Measurements from ENCODE around the gene IQGAP1.
"Not testable (repeated sequence)": the region's sequence is repeated elsewhere in the genome, so short reads cannot be mapped to it uniquely, and the experiment has no call there.

IQGAP1 gene

DNA sequence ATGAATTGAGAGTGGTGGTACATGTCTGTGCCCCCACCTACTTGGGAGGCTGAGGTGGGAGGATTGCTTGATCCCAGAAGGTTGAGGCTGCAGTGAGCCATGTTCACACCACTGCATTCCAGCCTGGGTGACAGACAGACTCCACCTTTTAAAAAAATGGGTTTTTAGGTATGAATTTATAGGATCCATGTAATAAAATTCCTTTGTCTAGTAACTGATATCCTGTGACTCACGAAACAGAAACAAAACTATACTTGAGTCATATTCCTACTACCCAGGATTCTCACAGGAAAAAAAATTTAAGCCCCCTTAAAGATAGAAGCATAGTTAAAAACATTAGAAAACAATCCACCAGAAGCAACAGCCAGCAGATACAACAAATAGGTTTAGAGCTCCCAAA lies 131.6 kb downstream of the IQGAP1 start:
- no peak for DNase-seq (ENCODE audit: extremely low spot score)
- TF ChIP-seq CTBP1 (IDR thresholded peaks at IDR 0.05; ENCODE audit: borderline replicate concordance) (no peak), ELF4 (IDR thresholded peaks at IDR 0.05) (no peak), HDGF (IDR thresholded peaks at IDR 0.05; ENCODE audit: borderline replicate concordance) (no peak)
- ChIA-PET CTCF (no interaction called here), POLR2A (interaction anchor here (1.2 kb wide), 1 partner anchor 10 kb away, joined by 5 read pairs; no protein-coding TSS in a partner anchor)

GRCh38 chr15:90520365-90520764 lies 132.3 kb downstream of the IQGAP1 start:
- ChIA-PET POLR2A (interaction anchor here (1.2 kb wide), 1 partner anchor 9 kb away, joined by 5 read pairs; no protein-coding TSS in a partner anchor), CTCF (interaction anchor here (0.6 kb wide), 1 partner anchor 35 kb away, joined by 3 read pairs; no protein-coding TSS in a partner anchor)
- no peak for DNase-seq (ENCODE audit: extremely low spot score)
- no peak for TF ChIP-seq SUZ12 (IDR thresholded peaks at IDR 0.05)
- TF ChIP-seq TARDBP (IDR thresholded peaks at IDR 0.05): no peak
- TF ChIP-seq L3MBTL2 (conservative IDR thresholded peaks at IDR 0.05): no peak
- no peak for TF ChIP-seq NFRKB (IDR thresholded peaks at IDR 0.05)
- no peak for TF ChIP-seq HDGF (IDR thresholded peaks at IDR 0.05; ENCODE audit: borderline replicate concordance)
- TF ChIP-seq PKNOX1 (IDR thresholded peaks at IDR 0.05): no peak
- TF ChIP-seq ZNF384 (IDR thresholded peaks at IDR 0.05): no peak
- TF ChIP-seq FOXA1 (IDR thresholded peaks at IDR 0.05): no peak
- TF ChIP-seq ELF4 (IDR thresholded peaks at IDR 0.05): no peak
- no peak for TF ChIP-seq ARNT (IDR thresholded peaks at IDR 0.05)
- no peak for TF ChIP-seq CTBP1 (IDR thresholded peaks at IDR 0.05; ENCODE audit: borderline replicate concordance)
- TF ChIP-seq BHLHE40 (IDR thresholded peaks at IDR 0.05; ENCODE audit: borderline replicate concordance): no peak
- no peak for TF ChIP-seq SP1 (IDR thresholded peaks at IDR 0.05)
- TF ChIP-seq FOXM1 (IDR thresholded peaks at IDR 0.05; ENCODE audit: borderline replicate concordance): no peak

DNA sequence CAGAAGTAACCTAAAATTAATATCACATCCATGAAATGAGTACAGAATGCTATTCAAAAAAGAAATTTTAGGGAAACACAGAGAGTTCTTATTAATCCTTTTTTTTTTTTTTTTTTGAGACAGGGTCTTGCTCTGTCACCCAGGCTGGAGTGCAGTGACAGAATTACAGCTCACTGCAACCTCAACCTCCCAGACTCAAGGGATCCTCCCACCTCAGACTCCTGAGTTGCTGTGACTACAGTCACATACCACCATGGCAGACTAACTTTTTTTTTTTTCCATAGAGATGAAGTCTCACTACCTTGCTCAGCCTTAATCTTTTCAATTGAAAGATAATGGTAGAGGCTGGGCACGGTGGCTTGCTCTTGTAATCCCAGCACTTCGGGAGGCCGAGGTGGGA lies 135.3 kb downstream of the IQGAP1 start:
- ChIA-PET POLR2A (no interaction called here), CTCF (no interaction called here)
- TF ChIP-seq LEF1 (IDR thresholded peaks at IDR 0.05; ENCODE audit: borderline replicate concordance) (no peak), ELF4 (IDR thresholded peaks at IDR 0.05) (no peak), ARNT (IDR thresholded peaks at IDR 0.05) (no peak), FOXM1 (IDR thresholded peaks at IDR 0.05; ENCODE audit: borderline replicate concordance) (no peak), CTBP1 (IDR thresholded peaks at IDR 0.05; ENCODE audit: borderline replicate concordance) (no peak), HDGF (IDR thresholded peaks at IDR 0.05; ENCODE audit: borderline replicate concordance) (no peak), NFRKB (IDR thresholded peaks at IDR 0.05) (no peak), SUZ12 (IDR thresholded peaks at IDR 0.05) (no peak), BHLHE40 (IDR thresholded peaks at IDR 0.05; ENCODE audit: borderline replicate concordance) (no peak), TARDBP (IDR thresholded peaks at IDR 0.05) (no peak), ZNF384 (IDR thresholded peaks at IDR 0.05) (no peak), SP1 (IDR thresholded peaks at IDR 0.05) (no peak), L3MBTL2 (conservative IDR thresholded peaks at IDR 0.05) (no peak), FOXA1 (IDR thresholded peaks at IDR 0.05) (no peak), PKNOX1 (IDR thresholded peaks at IDR 0.05) (no peak), FOXK2 (IDR thresholded peaks at IDR 0.05) (no peak)
- DNase-seq (ENCODE audit: extremely low spot score): no peak

GRCh38 chr15:90524018-90524803 lies 136.2 kb downstream of the IQGAP1 start:
- POLR2A ChIA-PET; DNase-seq (ENCODE audit: extremely low spot score): not testable (repeated sequence)
- CTCF ChIA-PET: interaction anchor here (0.6 kb wide), 1 partner anchor 950 kb away, joined by 3 read pairs; no protein-coding TSS in a partner anchor

DNA sequence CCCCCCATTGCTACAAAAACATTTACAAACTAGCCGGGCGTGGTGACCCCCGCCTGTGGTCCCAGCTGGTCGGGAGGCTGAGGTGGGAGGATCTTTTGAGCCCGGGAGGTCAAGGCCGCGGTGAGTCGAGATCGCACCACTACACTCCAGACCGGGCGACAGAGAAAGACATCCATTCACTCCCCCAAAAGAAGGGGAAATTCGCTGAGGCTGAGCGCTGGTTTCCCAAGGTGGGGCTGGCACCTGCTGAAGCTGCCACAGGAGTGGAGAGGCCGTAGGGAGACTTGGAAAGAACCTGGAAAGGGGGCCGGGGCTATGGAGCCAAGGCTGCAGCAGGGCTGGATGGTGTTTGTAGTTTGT lies 140.9 kb downstream of the IQGAP1 start:
- TF ChIP-seq FOXA1 (IDR thresholded peaks at IDR 0.05) (no peak), LEF1 (IDR thresholded peaks at IDR 0.05; ENCODE audit: borderline replicate concordance) (no peak), HDGF (IDR thresholded peaks at IDR 0.05; ENCODE audit: borderline replicate concordance) (no peak), L3MBTL2 (conservative IDR thresholded peaks at IDR 0.05) (no peak), ELF4 (IDR thresholded peaks at IDR 0.05) (no peak), PKNOX1 (IDR thresholded peaks at IDR 0.05) (no peak), SP1 (IDR thresholded peaks at IDR 0.05) (no peak), NFRKB (IDR thresholded peaks at IDR 0.05) (no peak), SUZ12 (IDR thresholded peaks at IDR 0.05) (no peak), ARNT (IDR thresholded peaks at IDR 0.05) (no peak), TARDBP (IDR thresholded peaks at IDR 0.05) (no peak), FOXK2 (IDR thresholded peaks at IDR 0.05) (no peak), BHLHE40 (IDR thresholded peaks at IDR 0.05; ENCODE audit: borderline replicate concordance) (no peak), ZNF384 (IDR thresholded peaks at IDR 0.05) (no peak)
- POLR2A ChIA-PET: interaction anchor here (0.6 to 1.0 kb wide), 5 partner anchors 9 to 41 kb away, joined by 3 to 5 read pairs (median 4); no protein-coding TSS in a partner anchor
- DNase-seq (ENCODE audit: extremely low spot score): no peak
- CTCF ChIA-PET: interaction anchor here (0.7 kb wide), 1 partner anchor 9 kb away, joined by 4 read pairs; no protein-coding TSS in a partner anchor

Data from HEK293T (cell line).